ENCODE data around the gene CCDC12. TPM values are rescaled to one million over a fixed set of nuclear protein-coding genes. Genes with fewer than 3 reads are reported as not detected.
A peak's percentile ranks its signal among the peaks of the same experiment; 100 is the strongest.
"Not testable (repeated sequence)": the region's sequence is repeated elsewhere in the genome, so short reads cannot be mapped to it uniquely, and the experiment has no call there.

CCDC12 gene
- total and polyA plus RNA-seq, 12 donors, result 33.2 to 145 (median 70.0) TPM

DNA sequence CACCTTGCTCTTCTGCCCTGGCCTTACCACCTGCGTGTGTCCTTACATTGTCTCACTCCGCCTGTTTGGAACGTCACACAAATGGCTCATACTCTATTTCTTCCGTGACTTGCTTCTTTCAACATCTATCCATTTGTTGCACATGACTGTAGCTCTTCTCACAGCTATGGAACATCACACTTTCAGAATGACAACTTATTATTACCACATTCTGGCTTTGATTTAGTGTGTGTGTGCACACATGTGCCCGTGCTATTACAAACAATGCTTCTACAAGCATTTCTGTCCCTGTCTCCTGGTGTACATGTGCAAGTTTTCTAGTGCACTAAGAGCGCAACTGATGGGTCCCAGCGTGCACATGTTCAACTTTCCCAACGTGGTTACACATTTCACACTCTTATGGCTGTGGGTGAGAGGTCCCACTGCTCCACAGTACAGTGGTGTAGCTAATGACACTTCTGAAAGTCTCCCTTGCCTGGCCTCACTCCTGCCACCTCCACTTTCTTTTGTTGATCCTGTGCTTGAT is 61.2 kb downstream of the CCDC12 start:
- Histone ChIP-seq H3K36me3 (replicated peaks in 1 of 2) (peaks cover 0 to 17% of the 10 kb centered on the region in 2 donors), H3K4me1 (replicated peaks in 1 of 2) (peaks cover 0 to 4% of the 10 kb centered on the region in 2 donors), H3K27ac (no peak overlapping the region), H3K4me3 (no peak overlapping the region), H3K27me3 (no peaks in the 10 kb centered on the region), H3K9me3 (replicated peaks in 1 of 3) (peaks cover 0 to 7% (median 0%) of the 10 kb centered on the region in 3 donors)
- 84 to 91% (median 87%) methylated on average over 8 of the region's 8 CpGs for WGBS, 4 donors
- TF ChIP-seq POLR2A (IDR thresholded peaks at IDR 0.05), result no peak
- TF ChIP-seq, protein P1, sequence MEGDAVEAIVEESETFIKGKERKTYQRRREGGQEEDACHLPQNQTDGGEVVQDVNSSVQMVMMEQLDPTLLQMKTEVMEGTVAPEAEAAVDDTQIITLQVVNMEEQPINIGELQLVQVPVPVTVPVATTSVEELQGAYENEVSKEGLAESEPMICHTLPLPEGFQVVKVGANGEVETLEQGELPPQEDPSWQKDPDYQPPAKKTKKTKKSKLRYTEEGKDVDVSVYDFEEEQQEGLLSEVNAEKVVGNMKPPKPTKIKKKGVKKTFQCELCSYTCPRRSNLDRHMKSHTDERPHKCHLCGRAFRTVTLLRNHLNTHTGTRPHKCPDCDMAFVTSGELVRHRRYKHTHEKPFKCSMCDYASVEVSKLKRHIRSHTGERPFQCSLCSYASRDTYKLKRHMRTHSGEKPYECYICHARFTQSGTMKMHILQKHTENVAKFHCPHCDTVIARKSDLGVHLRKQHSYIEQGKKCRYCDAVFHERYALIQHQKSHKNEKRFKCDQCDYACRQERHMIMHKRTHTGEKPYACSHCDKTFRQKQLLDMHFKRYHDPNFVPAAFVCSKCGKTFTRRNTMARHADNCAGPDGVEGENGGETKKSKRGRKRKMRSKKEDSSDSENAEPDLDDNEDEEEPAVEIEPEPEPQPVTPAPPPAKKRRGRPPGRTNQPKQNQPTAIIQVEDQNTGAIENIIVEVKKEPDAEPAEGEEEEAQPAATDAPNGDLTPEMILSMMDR (IDR thresholded peaks at IDR 0.05), result no peak
- intact Hi-C loops (cut with DNase I), result no loop called here
- DNase-seq, result peak in 1 of 7 donors; percentile 12

DNA sequence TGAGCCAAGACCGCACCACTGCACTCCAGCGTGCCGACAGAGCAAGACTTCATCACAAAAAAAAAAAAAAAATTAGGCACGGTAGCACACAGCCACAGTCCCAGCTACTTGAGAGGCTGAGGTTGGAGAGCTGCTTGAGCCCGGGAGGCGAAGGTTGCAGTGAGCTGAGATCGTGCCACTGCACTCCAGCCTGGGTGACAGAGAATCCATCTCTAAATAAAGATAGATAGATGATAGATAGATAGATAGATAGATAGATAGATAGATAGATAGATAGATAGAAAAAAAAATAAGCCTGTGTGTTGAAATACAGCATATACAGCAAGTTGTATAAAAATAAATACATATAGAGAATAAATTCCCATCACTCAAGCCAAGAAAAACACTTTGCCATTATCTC is 61.7 kb downstream of the CCDC12 start:
- H3K27ac ChIP-seq, result no peak overlapping the region
- no peaks in the 10 kb centered on the region for H3K27me3 ChIP-seq
- H3K36me3 ChIP-seq (replicated peaks in 1 of 2), result peaks cover 0 to 12% of the 10 kb centered on the region in 2 donors
- no peak overlapping the region for H3K4me3 ChIP-seq
- peaks cover 0 to 5% of the 10 kb centered on the region in 2 donors for H3K4me1 ChIP-seq (replicated peaks in 1 of 2)
- WGBS, 4 donors, result 92 to 95% (median 94%) methylated on average over 7 of the region's 7 CpGs
- peak in 1 of 7 donors; percentile 8 for DNase-seq
- H3K9me3 ChIP-seq (replicated peaks in 1 of 3), result peaks cover 0 to 7% (median 0%) of the 10 kb centered on the region in 3 donors
- intact Hi-C loops (cut with DNase I), result no loop called here
- no peak for TF ChIP-seq POLR2A (IDR thresholded peaks at IDR 0.05)

- Histone ChIP-seq H3K27me3 (no peaks in the 10 kb centered on the region), H3K36me3 (replicated peaks in 1 of 2) (peaks cover 0 to 2% of the 10 kb centered on the region in 2 donors), H3K27ac (peak overlapping the region in 1 of 5 donors; percentile 22), H3K9me3 (replicated peaks in 1 of 3) (peaks cover 0 to 7% (median 0%) of the 10 kb centered on the region in 3 donors), H3K4me1 (replicated peaks in 1 of 2) (peaks cover 0 to 16% of the 10 kb centered on the region in 2 donors), H3K4me3 (no peak overlapping the region)
- intact Hi-C loops (cut with DNase I), result no loop called here
- TF ChIP-seq, protein P1 (IDR thresholded peaks at IDR 0.05), result no peak
- no peak for TF ChIP-seq POLR2A (IDR thresholded peaks at IDR 0.05)
- WGBS, 4 donors, result 24 to 30% (median 27%) methylated on average over 8 of the region's 8 CpGs
- peak; percentile 62 to 92 (median 80) for DNase-seq
These were observed 62.9 kb downstream of the CCDC12 start for GRCh38 chr3:46913644-46914043.

GRCh38 chr3:46912986-46913385 is 63.6 kb downstream of the CCDC12 start:
- H3K4me1 ChIP-seq (replicated peaks in 1 of 2), result peaks cover 0 to 16% of the 10 kb centered on the region in 2 donors
- 81 to 96% (median 94%) methylated on average over 3 of the region's 3 CpGs for WGBS, 4 donors
- no peak overlapping the region for H3K4me3 ChIP-seq
- H3K27me3 ChIP-seq, result no peaks in the 10 kb centered on the region
- no peak overlapping the region for H3K27ac ChIP-seq
- DNase-seq, result no peak
- TF ChIP-seq, protein P1 (IDR thresholded peaks at IDR 0.05), result no peak
- TF ChIP-seq POLR2A (IDR thresholded peaks at IDR 0.05), result no peak
- peaks cover 0 to 7% (median 0%) of the 10 kb centered on the region in 3 donors for H3K9me3 ChIP-seq (replicated peaks in 1 of 3)
- no peaks in the 10 kb centered on the region for H3K36me3 ChIP-seq (replicated peaks in 1 of 2)
- intact Hi-C loops (cut with DNase I), result no loop called here

DNA sequence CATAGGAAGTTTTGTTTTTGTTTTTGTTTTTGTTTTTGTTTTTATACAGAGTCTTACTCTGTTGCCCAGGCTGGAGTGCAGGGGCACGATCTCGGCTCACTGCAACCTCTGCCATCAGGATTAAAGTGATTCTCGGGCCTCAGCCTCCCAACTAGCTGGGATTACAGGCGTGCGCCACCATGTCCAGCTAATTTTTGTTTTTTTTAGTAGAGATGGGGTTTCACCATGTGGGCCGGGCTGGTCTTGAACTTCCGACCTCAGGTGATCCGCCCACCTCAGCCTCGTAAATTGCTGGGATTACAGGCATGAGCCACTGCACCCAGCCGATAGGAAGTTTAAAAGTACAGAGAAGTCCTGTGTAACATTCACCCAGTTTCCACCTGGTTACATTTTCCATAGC is 65.6 kb downstream of the CCDC12 start:
- H3K4me3 ChIP-seq; H3K27ac ChIP-seq; H3K9me3 ChIP-seq (replicated peaks in 1 of 3); DNase-seq; intact Hi-C loops (cut with DNase I); H3K36me3 ChIP-seq (replicated peaks in 1 of 2); H3K27me3 ChIP-seq: not testable (repeated sequence)
- WGBS, 4 donors, result 80 to 85% (median 82%) methylated on average over 10 of the region's 10 CpGs
- peaks cover 0 to 16% of the 10 kb centered on the region in 2 donors for H3K4me1 ChIP-seq (replicated peaks in 1 of 2)

Data from adrenal gland (tissue), 12 donors.